HUES48 (cell line): ENCODE measurements around the gene DENND2A.
"Not testable (repeated sequence)": the region's sequence is repeated elsewhere in the genome, so short reads cannot be mapped to it uniquely, and the experiment has no call there.

Experiments used
- H3K27ac ChIP-seq: one replicate; pipeline ENCODE4 v1.7.0; 2013; ENCODE audit warnings: low read depth, low read length, inconsistent platforms
- H3K27me3 ChIP-seq: 2 replicates; pipeline ENCODE4 v1.6.1; 2013; ENCODE audit warnings: mild to moderate bottlenecking, low read length; ENCODE audit not compliant: control insufficient read depth, insufficient read depth
- H3K36me3 ChIP-seq: 2 replicates; pipeline ENCODE4 v1.6.1; 2013; ENCODE audit warnings: low read length; ENCODE audit not compliant: control insufficient read depth, insufficient read depth
- H3K4me1 ChIP-seq: 2 replicates; pipeline ENCODE4 v1.6.1; 2013; ENCODE audit warnings: mild to moderate bottlenecking, low read length; ENCODE audit not compliant: control insufficient read depth, insufficient read depth
- H3K4me3 ChIP-seq: 2 replicates; pipeline ENCODE4 v1.5.1; 2013; ENCODE audit warnings: mild to moderate bottlenecking, low read depth, low read length
- H3K9ac ChIP-seq: 2 replicates; pipeline ENCODE4 v1.6.1; 2013; ENCODE audit warnings: mild to moderate bottlenecking, low read depth, low read length, moderate library complexity
- H3K9me3 ChIP-seq: 2 replicates; pipeline ENCODE4 v1.6.1; 2013; ENCODE audit warnings: low read length; ENCODE audit not compliant: control insufficient read depth, insufficient read depth

Gene DENND2A

GRCh38 chr7:140584195-140584851, 56.3 kb downstream of the DENND2A start:
- Histone ChIP-seq H3K27ac (no peak overlapping the region), H3K9me3 (no peaks in the 10 kb centered on the region), H3K4me3 (no peak overlapping the region), H3K9ac (no peak overlapping the region), H3K36me3 (peaks cover 3% of the 10 kb centered on the region; the same call in 1 of the 2 replicates), H3K4me1 (no peaks in the 10 kb centered on the region), H3K27me3 (no peaks in the 10 kb centered on the region)

GRCh38 chr7:140581411-140581810, 59.2 kb downstream of the DENND2A start:
- Histone ChIP-seq H3K9ac (no peak overlapping the region), H3K27ac (no peak overlapping the region), H3K36me3 (no peaks in the 10 kb centered on the region; the same call in 1 of the 2 replicates)

GRCh38 chr7:140577651-140578050, 63.0 kb downstream of the DENND2A start:
- peaks cover 3% of the 10 kb centered on the region; the same call in 1 of the 2 replicates for H3K36me3 ChIP-seq
- H3K4me3 ChIP-seq: no peak overlapping the region
- no peaks in the 10 kb centered on the region for H3K9me3 ChIP-seq
- no peak overlapping the region for H3K27ac ChIP-seq
- no peaks in the 10 kb centered on the region for H3K4me1 ChIP-seq
- no peaks in the 10 kb centered on the region for H3K27me3 ChIP-seq
- no peak overlapping the region for H3K9ac ChIP-seq

More at GRCh38 chr7:140581411-140581810, 59.2 kb downstream of the DENND2A start:
- Histone ChIP-seq H3K4me1 (no peaks in the 10 kb centered on the region), H3K9me3 (no peaks in the 10 kb centered on the region), H3K4me3 (no peak overlapping the region), H3K27me3 (no peaks in the 10 kb centered on the region)

- Histone ChIP-seq H3K4me1 (no peaks in the 10 kb centered on the region), H3K27me3 (no peaks in the 10 kb centered on the region), H3K36me3 (peaks cover 3% of the 10 kb centered on the region; the same call in 1 of the 2 replicates), H3K4me3 (no peak overlapping the region), H3K9me3 (no peaks in the 10 kb centered on the region), H3K27ac (no peak overlapping the region), H3K9ac (no peak overlapping the region)
Measured at GRCh38 chr7:140576589-140576988, 64.0 kb downstream of the DENND2A start.

GRCh38 chr7:140571538-140572122, 69.0 kb downstream of the DENND2A start:
- Histone ChIP-seq H3K9ac (no peak overlapping the region), H3K27me3 (no peaks in the 10 kb centered on the region), H3K4me3 (no peak overlapping the region), H3K9me3 (no peaks in the 10 kb centered on the region), H3K36me3 (peaks cover 3% of the 10 kb centered on the region; the same call in 1 of the 2 replicates), H3K4me1 (no peaks in the 10 kb centered on the region), H3K27ac (no peak overlapping the region)

- no peaks in the 10 kb centered on the region for H3K4me1 ChIP-seq
- peaks cover 3% of the 10 kb centered on the region; the same call in 1 of the 2 replicates for H3K36me3 ChIP-seq
Measured at GRCh38 chr7:140570120-140570519, 70.5 kb downstream of the DENND2A start.

GRCh38 chr7:140568021-140568813, 72.4 kb downstream of the DENND2A start:
- no peak overlapping the region for H3K27ac ChIP-seq

More at GRCh38 chr7:140570120-140570519, 70.5 kb downstream of the DENND2A start:
- no peak overlapping the region for H3K9ac ChIP-seq
- H3K9me3 ChIP-seq: no peaks in the 10 kb centered on the region
- no peaks in the 10 kb centered on the region for H3K27me3 ChIP-seq
- H3K4me3 ChIP-seq: no peak overlapping the region
- H3K27ac ChIP-seq: no peak overlapping the region

GRCh38 chr7:140566186-140566585, 74.4 kb downstream of the DENND2A start:
- H3K4me3 ChIP-seq, H3K27ac ChIP-seq, H3K9me3 ChIP-seq, H3K9ac ChIP-seq, H3K36me3 ChIP-seq, H3K27me3 ChIP-seq: not testable (repeated sequence)
- peaks cover 14% of the 10 kb centered on the region; the same call in 1 of the 2 replicates for H3K4me1 ChIP-seq

More at GRCh38 chr7:140568021-140568813, 72.4 kb downstream of the DENND2A start:
- no peak overlapping the region for H3K9ac ChIP-seq
- no peaks in the 10 kb centered on the region for H3K9me3 ChIP-seq
- peaks cover 3% of the 10 kb centered on the region; the same call in 1 of the 2 replicates for H3K36me3 ChIP-seq
- no peak overlapping the region for H3K4me3 ChIP-seq
- H3K4me1 ChIP-seq: peaks cover 7% of the 10 kb centered on the region; the same call in 1 of the 2 replicates
- H3K27me3 ChIP-seq: no peaks in the 10 kb centered on the region

GRCh38 chr7:140565761-140566160, 74.9 kb downstream of the DENND2A start:
- H3K9ac ChIP-seq, H3K9me3 ChIP-seq, H3K4me3 ChIP-seq, H3K36me3 ChIP-seq, H3K27ac ChIP-seq, H3K27me3 ChIP-seq: not testable (repeated sequence)
- H3K4me1 ChIP-seq: peaks cover 14% of the 10 kb centered on the region; the same call in 1 of the 2 replicates

- H3K9ac ChIP-seq: no peak overlapping the region
- no peaks in the 10 kb centered on the region for H3K27me3 ChIP-seq
- no peaks in the 10 kb centered on the region for H3K9me3 ChIP-seq
- no peaks in the 10 kb centered on the region for H3K36me3 ChIP-seq
- no peak overlapping the region for H3K4me3 ChIP-seq
- peaks cover 14% of the 10 kb centered on the region; the same call in 1 of the 2 replicates for H3K4me1 ChIP-seq
- no peak overlapping the region for H3K27ac ChIP-seq
Measured at GRCh38 chr7:140564643-140565042, 76.0 kb downstream of the DENND2A start.
